ENCODE measurements around the gene LINGO1. TPM values are rescaled to one million over a fixed set of nuclear protein-coding genes. Genes with fewer than 3 reads are reported as not detected.

LINGO1 gene
- polyA plus RNA-seq, 3 donors, result not detected

DNA sequence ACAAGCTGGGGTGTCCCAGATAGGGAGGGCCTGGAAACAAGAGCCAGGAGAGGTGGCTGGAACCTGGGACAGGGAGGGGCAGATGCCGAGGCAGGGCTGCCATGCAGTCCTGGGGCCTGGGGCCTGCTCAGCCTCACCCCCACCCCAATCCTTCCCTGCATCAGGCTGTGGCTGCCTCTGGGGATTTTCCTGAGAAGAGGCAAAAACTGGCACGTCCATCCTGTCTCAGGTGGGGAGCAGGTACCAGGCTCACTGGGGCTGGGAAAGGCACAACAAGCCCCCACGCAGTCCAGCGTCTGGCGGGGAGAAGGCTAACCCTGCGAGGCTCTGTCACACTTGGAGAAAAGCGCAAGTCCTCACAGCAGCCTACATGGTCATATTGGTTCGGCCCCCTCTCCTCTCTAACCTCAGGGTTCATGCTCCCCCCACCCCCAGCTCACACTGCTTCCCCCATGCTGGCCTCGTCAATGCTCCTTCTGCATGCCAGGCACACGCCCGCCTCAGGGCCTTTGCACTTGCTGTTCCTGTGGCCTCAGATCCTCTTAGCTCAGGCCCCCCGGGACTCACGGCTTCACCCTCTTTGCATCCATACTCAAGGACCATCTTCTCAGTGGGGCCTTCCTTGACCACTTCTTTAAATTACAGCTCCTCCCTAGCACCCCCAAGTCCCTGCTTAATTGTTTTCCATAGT lies 53.1 kb downstream of the LINGO1 start:
- no peaks in the 10 kb centered on the region for H3K4me1 ChIP-seq (ENCODE audit: control insufficient read depth in 1 of 2, insufficient read depth in 2 of 2, low read length in 2 of 2)
- intact Hi-C loops (cut with micrococcal nuclease), result no loop called here
- 94% methylated on average over 12 of the region's 13 CpGs for WGBS (ENCODE audit: insufficient coverage)
- no peaks in the 10 kb centered on the region for H3K9me3 ChIP-seq (replicated peaks in 1 of 2; ENCODE audit: control insufficient read depth in 1 of 2, insufficient read depth in 1 of 2, low read length in 2 of 2)
- TF ChIP-seq, protein P1, sequence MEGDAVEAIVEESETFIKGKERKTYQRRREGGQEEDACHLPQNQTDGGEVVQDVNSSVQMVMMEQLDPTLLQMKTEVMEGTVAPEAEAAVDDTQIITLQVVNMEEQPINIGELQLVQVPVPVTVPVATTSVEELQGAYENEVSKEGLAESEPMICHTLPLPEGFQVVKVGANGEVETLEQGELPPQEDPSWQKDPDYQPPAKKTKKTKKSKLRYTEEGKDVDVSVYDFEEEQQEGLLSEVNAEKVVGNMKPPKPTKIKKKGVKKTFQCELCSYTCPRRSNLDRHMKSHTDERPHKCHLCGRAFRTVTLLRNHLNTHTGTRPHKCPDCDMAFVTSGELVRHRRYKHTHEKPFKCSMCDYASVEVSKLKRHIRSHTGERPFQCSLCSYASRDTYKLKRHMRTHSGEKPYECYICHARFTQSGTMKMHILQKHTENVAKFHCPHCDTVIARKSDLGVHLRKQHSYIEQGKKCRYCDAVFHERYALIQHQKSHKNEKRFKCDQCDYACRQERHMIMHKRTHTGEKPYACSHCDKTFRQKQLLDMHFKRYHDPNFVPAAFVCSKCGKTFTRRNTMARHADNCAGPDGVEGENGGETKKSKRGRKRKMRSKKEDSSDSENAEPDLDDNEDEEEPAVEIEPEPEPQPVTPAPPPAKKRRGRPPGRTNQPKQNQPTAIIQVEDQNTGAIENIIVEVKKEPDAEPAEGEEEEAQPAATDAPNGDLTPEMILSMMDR (IDR thresholded peaks at IDR 0.05), result no peak
- no peaks in the 10 kb centered on the region for H3K4me1 Mint-ChIP-seq
- H4K20me1 ChIP-seq (ENCODE audit: insufficient read depth, low read length), result no peaks in the 10 kb centered on the region
- H3K4me2 ChIP-seq (replicated peaks; ENCODE audit: extremely low read depth, low read length, poor library complexity, severe bottlenecking), result no peak overlapping the region
- H3K4me3 ChIP-seq (replicated peaks in 1 of 3; ENCODE audit: low read depth in 2 of 3, low read length in 3 of 3), result no peak overlapping the region
- H3K27me3 Mint-ChIP-seq (ENCODE audit: low read depth in 3 of 3), result peaks cover 0 to 3% (median 3%) of the 10 kb centered on the region in 3 donors
- no peaks in the 10 kb centered on the region for H3K36me3 Mint-ChIP-seq
- H3K79me2 ChIP-seq (ENCODE audit: insufficient read depth, low read length), result no peaks in the 10 kb centered on the region
- DNase-seq, result no peak
- no peak overlapping the region for H3K9ac ChIP-seq (ENCODE audit: insufficient read depth, low read length, poor library complexity, severe bottlenecking)
- no peak overlapping the region for H2AFZ ChIP-seq (ENCODE audit: insufficient read depth, low read depth, low read length, poor library complexity, severe bottlenecking)
- no peak overlapping the region for H3K27ac Mint-ChIP-seq
- H3K27me3 ChIP-seq (ENCODE audit: control insufficient read depth in 2 of 2, insufficient read depth in 2 of 2, low read length in 2 of 2), result no peaks in the 10 kb centered on the region
- no peak overlapping the region for H3K4me3 Mint-ChIP-seq
- no peaks in the 10 kb centered on the region for H3K36me3 ChIP-seq (replicated peaks in 1 of 2; ENCODE audit: control insufficient read depth in 1 of 2, insufficient read depth in 2 of 2, low read length in 2 of 2)
- H3K9me3 Mint-ChIP-seq, result no peaks in the 10 kb centered on the region
- H3K27ac ChIP-seq (ENCODE audit: low read depth in 1 of 2, low read length in 2 of 2), result no peak overlapping the region

DNA sequence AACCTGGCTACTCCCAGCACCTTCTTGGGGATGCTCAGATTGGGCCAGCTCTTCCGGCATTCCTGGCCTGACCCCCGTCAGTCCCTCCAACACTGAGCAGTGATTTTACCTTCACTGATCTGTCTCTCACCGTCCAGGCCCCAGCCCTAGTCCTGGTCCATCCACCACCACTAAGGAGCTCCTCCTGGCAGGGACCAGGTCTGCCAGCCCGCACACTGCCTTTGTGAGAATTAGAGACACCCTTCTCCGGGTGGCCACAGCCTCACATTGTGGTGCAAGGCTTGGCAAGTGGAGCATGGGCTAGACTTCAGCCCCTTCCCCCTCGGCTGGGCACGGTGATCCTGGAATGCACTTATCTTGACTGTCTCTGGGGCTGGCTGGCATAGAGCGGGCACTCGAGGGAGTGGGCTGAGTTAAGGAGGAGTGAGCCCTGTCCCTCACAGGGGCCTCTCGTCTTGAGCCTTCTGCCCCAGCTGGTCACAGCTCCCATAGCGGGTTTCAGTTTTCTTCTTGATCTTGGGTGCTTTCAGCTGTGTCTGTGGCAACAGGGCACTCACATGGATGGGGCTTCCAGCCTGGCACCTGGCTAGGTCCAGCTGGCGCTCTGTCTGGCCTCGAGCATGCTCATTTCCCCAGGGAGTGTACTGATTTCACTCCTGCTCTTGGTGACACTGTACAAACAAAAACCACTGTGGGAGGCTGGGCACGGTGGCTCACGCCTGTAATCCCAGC lies 53.9 kb downstream of the LINGO1 start:
- Histone ChIP-seq H3K27me3 (ENCODE audit: control insufficient read depth in 2 of 2, insufficient read depth in 2 of 2, low read length in 2 of 2) (no peaks in the 10 kb centered on the region), H4K20me1 (ENCODE audit: insufficient read depth, low read length) (no peaks in the 10 kb centered on the region), H3K4me2 (replicated peaks; ENCODE audit: extremely low read depth, low read length, poor library complexity, severe bottlenecking) (no peak overlapping the region), H3K4me3 (replicated peaks in 1 of 3; ENCODE audit: low read depth in 2 of 3, low read length in 3 of 3) (no peak overlapping the region), H3K27ac (ENCODE audit: low read depth in 1 of 2, low read length in 2 of 2) (no peak overlapping the region), H3K79me2 (ENCODE audit: insufficient read depth, low read length) (no peaks in the 10 kb centered on the region), H3K36me3 (replicated peaks in 1 of 2; ENCODE audit: control insufficient read depth in 1 of 2, insufficient read depth in 2 of 2, low read length in 2 of 2) (no peaks in the 10 kb centered on the region), H3K9me3 (replicated peaks in 1 of 2; ENCODE audit: control insufficient read depth in 1 of 2, insufficient read depth in 1 of 2, low read length in 2 of 2) (no peaks in the 10 kb centered on the region), H2AFZ (ENCODE audit: insufficient read depth, low read depth, low read length, poor library complexity, severe bottlenecking) (no peak overlapping the region), H3K9ac (ENCODE audit: insufficient read depth, low read length, poor library complexity, severe bottlenecking) (no peak overlapping the region), H3K4me1 (ENCODE audit: control insufficient read depth in 1 of 2, insufficient read depth in 2 of 2, low read length in 2 of 2) (no peaks in the 10 kb centered on the region)
- Mint-ChIP-seq H3K9me3 (no peaks in the 10 kb centered on the region), H3K4me3 (peak overlapping the region in 1 of 2 donors; percentile 34), H3K36me3 (no peaks in the 10 kb centered on the region), H3K4me1 (no peaks in the 10 kb centered on the region), H3K27ac (peak overlapping the region in 1 of 7 donors; percentile 72), H3K27me3 (ENCODE audit: low read depth in 3 of 3) (peaks cover 0 to 5% (median 3%) of the 10 kb centered on the region in 3 donors)
- 91% methylated on average over 10 of the region's 15 CpGs for WGBS (ENCODE audit: insufficient coverage)
- DNase-seq, result no peak
- intact Hi-C loops (cut with micrococcal nuclease), result no loop called here
- TF ChIP-seq, protein P1 (IDR thresholded peaks at IDR 0.05), result no peak

All from CD14-positive monocyte (primary cell).